Measurements from ENCODE around the gene PLXDC2.

- TF ChIP-seq CTCF (IDR thresholded peaks at IDR 0.05 in 2 of 3, conservative IDR thresholded peaks at IDR 0.05 in 1 of 3; ENCODE audit: borderline replicate concordance in 1 of 3, insufficient read depth in 1 of 3, low read depth in 2 of 3, low read length in 2 of 3) (no peak), EZH2phosphoT487 (IDR thresholded peaks at IDR 0.05; ENCODE audit: borderline replicate concordance) (no peak), POLR2AphosphoS5 (IDR thresholded peaks at IDR 0.05; ENCODE audit: low read depth, low read length) (no peak), SRF (IDR thresholded peaks at IDR 0.05; ENCODE audit: low read depth) (no peak), ELF1 (IDR thresholded peaks at IDR 0.05; ENCODE audit: borderline replicate concordance, low read depth) (no peak), EZH2 (IDR thresholded peaks at IDR 0.05) (no peak), EGR1 (IDR thresholded peaks at IDR 0.05; ENCODE audit: low read depth) (no peak), CEBPB (IDR thresholded peaks at IDR 0.05; ENCODE audit: low read depth) (no peak), POLR2A (IDR thresholded peaks at IDR 0.05; ENCODE audit: borderline replicate concordance, extremely low read depth, insufficient read depth, insufficient read length) (no peak)
- TF ChIP-seq, protein P1, sequence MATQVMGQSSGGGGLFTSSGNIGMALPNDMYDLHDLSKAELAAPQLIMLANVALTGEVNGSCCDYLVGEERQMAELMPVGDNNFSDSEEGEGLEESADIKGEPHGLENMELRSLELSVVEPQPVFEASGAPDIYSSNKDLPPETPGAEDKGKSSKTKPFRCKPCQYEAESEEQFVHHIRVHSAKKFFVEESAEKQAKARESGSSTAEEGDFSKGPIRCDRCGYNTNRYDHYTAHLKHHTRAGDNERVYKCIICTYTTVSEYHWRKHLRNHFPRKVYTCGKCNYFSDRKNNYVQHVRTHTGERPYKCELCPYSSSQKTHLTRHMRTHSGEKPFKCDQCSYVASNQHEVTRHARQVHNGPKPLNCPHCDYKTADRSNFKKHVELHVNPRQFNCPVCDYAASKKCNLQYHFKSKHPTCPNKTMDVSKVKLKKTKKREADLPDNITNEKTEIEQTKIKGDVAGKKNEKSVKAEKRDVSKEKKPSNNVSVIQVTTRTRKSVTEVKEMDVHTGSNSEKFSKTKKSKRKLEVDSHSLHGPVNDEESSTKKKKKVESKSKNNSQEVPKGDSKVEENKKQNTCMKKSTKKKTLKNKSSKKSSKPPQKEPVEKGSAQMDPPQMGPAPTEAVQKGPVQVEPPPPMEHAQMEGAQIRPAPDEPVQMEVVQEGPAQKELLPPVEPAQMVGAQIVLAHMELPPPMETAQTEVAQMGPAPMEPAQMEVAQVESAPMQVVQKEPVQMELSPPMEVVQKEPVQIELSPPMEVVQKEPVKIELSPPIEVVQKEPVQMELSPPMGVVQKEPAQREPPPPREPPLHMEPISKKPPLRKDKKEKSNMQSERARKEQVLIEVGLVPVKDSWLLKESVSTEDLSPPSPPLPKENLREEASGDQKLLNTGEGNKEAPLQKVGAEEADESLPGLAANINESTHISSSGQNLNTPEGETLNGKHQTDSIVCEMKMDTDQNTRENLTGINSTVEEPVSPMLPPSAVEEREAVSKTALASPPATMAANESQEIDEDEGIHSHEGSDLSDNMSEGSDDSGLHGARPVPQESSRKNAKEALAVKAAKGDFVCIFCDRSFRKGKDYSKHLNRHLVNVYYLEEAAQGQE (IDR thresholded peaks at IDR 0.05; ENCODE audit: low read depth), result no peak
Measured at GRCh38 chr10:19947215-19947614, 131.0 kb downstream of the PLXDC2 start.

Data from HCT116 (cell line).